MM.1S (cell line): ENCODE measurements around the gene EID2.

Experiments
- EZH2 ChIP-seq: fragments of 300-600 bp; sonication (generic); optimal IDR thresholded peaks from 2 replicates; pipeline ENCODE3; 2017; ENCODE audit warnings: low read depth, mild to moderate bottlenecking, antibody characterized with exemption, low read length, mixed read lengths
- EZH2phosphoT487 ChIP-seq: fragments of 300-600 bp; sonication (generic); IDR thresholded peaks from 2 replicates; pipeline ENCODE4 v1.6.1; 2018; ENCODE audit warnings: antibody characterized with exemption, low read length
- TF ChIP-seq, protein P1 (sequence below): fragments of 300-600 bp; sonication (generic); IDR thresholded peaks from 2 replicates; pipeline ENCODE4 v1.5.1; 2016; ENCODE audit warnings: antibody characterized with exemption, low read length, mixed read lengths

DNA sequence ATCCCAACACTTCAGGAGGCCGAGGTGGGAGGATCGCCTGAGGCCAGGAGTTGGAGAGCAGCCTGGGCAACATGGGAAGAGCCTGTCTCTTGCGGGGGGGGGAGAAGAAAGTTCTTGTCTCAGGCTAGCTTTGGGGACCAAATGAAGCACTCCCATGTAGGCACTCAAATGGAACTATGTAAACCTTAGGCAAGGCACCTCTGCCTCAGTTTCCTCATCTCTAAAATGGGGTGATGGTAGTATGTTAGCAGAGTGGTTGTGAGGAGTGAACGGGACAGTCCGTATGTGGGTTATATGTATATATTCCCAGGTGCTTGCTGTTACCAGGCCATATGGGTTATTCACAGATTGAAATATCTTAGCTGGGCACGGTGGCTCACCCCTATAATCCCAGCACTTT, 47.7 kb downstream of the EID2 start:
- TF ChIP-seq, protein P1, sequence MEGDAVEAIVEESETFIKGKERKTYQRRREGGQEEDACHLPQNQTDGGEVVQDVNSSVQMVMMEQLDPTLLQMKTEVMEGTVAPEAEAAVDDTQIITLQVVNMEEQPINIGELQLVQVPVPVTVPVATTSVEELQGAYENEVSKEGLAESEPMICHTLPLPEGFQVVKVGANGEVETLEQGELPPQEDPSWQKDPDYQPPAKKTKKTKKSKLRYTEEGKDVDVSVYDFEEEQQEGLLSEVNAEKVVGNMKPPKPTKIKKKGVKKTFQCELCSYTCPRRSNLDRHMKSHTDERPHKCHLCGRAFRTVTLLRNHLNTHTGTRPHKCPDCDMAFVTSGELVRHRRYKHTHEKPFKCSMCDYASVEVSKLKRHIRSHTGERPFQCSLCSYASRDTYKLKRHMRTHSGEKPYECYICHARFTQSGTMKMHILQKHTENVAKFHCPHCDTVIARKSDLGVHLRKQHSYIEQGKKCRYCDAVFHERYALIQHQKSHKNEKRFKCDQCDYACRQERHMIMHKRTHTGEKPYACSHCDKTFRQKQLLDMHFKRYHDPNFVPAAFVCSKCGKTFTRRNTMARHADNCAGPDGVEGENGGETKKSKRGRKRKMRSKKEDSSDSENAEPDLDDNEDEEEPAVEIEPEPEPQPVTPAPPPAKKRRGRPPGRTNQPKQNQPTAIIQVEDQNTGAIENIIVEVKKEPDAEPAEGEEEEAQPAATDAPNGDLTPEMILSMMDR, result no peak
- TF ChIP-seq EZH2 (no peak), EZH2phosphoT487 (no peak)
